ENCODE results near the gene GLG1.
"Not testable (repeated sequence)": the region's sequence is repeated elsewhere in the genome, so short reads cannot be mapped to it uniquely, and the experiment has no call there.

The GLG1 gene

DNA sequence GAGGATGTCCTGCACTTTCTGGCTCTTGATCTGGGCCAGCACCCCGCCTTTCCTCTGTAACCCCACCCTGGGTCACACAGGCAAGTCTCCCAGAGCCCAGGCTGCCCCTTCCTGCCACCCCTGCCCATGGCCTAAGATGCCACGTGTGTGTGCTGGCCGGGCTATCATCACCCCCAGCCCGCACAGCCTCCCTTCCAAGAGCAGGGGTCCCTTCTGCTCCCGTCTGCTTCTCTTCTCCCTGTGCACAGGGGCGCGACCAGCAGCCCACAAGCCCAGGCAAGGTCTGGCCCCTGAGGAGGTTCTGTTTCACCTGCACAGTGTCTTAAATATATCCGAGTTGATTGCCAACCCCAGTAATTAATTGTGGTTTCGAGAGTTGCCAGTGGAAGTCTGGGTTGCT lies 195.9 kb downstream of the GLG1 start:
- H4K20me1 ChIP-seq (ENCODE audit: insufficient read depth, low read length); H3K4me2 ChIP-seq (ENCODE audit: low read depth, low read length); H3K9me3 ChIP-seq (replicated peaks; ENCODE audit: insufficient read depth, low read length); H3K9me2 ChIP-seq (replicated peaks; ENCODE audit: insufficient read depth, low read length); H3K79me2 ChIP-seq (ENCODE audit: low read length); H3K27me3 ChIP-seq (replicated peaks; ENCODE audit: insufficient read depth, low read length); H3F3A ChIP-seq (ENCODE audit: insufficient read depth, low read length); H3K36me3 ChIP-seq (replicated peaks; ENCODE audit: insufficient read depth, low read length); H2AFZ ChIP-seq (ENCODE audit: low read length); H3K4me3 ChIP-seq (ENCODE audit: low read length); DNase-seq; H3K4me1 ChIP-seq (ENCODE audit: low read length); H3K9ac ChIP-seq (ENCODE audit: low read length); H3K27ac ChIP-seq (ENCODE audit: low read length): not testable (repeated sequence)

DNA sequence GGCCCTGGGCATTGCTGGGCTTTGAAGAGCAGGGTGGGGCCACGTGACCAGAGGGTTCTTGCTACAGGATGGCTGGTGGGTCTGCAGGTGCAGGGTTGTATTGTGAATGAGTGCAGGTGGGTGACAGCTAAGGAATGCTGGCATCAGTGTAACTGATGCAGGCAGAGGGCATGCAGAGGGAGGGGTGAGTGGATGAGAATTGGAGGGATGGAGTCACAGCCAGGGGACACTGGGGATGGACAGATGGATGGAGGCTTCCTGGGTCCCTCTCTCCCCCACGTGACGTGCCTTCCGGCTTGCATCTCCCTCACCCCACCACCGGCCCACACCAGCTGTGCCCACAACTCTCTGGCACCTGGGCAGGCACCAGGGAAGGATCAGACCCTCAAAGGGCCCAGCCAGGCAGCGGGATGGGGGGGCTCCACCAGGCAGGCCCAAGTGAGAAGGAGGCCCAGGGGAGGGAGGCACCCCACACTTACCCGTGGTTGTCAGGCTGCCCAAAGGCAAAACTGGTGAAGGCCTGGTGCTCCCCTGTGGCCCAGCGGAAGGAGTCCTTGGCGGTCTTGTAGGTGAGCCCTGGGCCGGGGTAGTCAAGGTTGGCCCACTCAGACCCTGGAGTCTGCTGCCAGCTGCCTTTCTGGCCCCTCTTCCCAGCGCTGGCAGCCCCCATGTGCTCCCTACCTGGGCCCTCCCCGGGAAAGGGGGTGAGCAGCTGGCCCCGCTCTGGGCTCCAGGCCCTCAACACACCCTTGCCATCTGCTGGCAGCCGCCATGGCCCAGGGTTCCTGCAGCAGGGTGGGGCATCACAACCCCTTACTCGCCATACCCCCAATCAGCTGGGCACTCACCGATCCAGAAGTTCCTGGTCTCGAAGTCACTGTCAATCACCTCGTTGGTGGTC lies 196.6 kb downstream of the GLG1 start:
- not testable (repeated sequence) for H2AFZ ChIP-seq (ENCODE audit: low read length); H3K4me3 ChIP-seq (ENCODE audit: low read length); H3K27me3 ChIP-seq (replicated peaks; ENCODE audit: insufficient read depth, low read length); H3K27ac ChIP-seq (ENCODE audit: low read length); DNase-seq; H3K4me2 ChIP-seq (ENCODE audit: low read depth, low read length); H3K9me2 ChIP-seq (replicated peaks; ENCODE audit: insufficient read depth, low read length); H3K36me3 ChIP-seq (replicated peaks; ENCODE audit: insufficient read depth, low read length); H3K79me2 ChIP-seq (ENCODE audit: low read length); H3F3A ChIP-seq (ENCODE audit: insufficient read depth, low read length); H3K9me3 ChIP-seq (replicated peaks; ENCODE audit: insufficient read depth, low read length); H4K20me1 ChIP-seq (ENCODE audit: insufficient read depth, low read length); H3K4me1 ChIP-seq (ENCODE audit: low read length); H3K9ac ChIP-seq (ENCODE audit: low read length)

DNA sequence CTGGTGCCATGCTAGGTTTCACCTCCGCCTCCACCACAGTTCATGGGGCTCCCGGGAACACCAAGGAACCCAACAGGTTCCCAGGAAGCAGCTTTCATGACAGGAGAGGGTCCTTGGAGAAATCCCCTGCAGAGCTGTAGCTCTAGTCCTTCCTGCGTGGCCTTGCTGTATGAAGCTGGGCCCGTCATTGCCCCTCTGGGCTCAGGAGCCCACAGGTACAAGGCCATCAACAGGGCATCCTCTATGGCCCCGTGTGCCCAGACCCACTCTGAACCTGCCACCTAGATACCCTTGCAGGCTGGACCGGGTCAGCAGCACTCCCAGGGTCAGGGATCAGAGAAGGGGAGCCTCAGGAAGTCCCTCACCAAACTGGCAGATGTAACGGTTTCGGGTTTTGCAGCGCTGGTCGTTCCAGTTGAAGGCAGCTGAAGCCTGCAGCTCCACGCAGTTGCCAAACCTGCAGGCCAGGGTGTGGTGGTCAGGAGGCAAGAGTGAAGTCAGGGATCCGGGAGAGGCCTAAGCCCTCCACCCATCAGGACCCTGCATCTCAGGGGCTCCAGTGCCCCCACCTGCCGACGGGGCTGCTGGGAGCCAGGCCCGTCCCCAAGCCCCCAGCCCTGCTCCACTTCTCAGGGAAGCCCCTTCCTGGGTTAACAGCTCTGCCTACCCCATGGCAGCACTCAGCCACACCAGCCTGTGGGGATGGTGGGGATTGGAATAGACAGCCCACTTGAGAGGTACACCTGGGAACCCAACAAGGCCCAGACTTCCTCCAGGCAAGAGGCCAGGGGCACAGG lies 197.5 kb downstream of the GLG1 start:
- not testable (repeated sequence) for H3F3A ChIP-seq (ENCODE audit: insufficient read depth, low read length); H2AFZ ChIP-seq (ENCODE audit: low read length); H3K27ac ChIP-seq (ENCODE audit: low read length); H3K4me3 ChIP-seq (ENCODE audit: low read length); H3K27me3 ChIP-seq (replicated peaks; ENCODE audit: insufficient read depth, low read length); H3K4me1 ChIP-seq (ENCODE audit: low read length); H3K4me2 ChIP-seq (ENCODE audit: low read depth, low read length); H3K36me3 ChIP-seq (replicated peaks; ENCODE audit: insufficient read depth, low read length); H3K79me2 ChIP-seq (ENCODE audit: low read length); H3K9ac ChIP-seq (ENCODE audit: low read length); H3K9me2 ChIP-seq (replicated peaks; ENCODE audit: insufficient read depth, low read length); H3K9me3 ChIP-seq (replicated peaks; ENCODE audit: insufficient read depth, low read length); H4K20me1 ChIP-seq (ENCODE audit: insufficient read depth, low read length); DNase-seq

DNA sequence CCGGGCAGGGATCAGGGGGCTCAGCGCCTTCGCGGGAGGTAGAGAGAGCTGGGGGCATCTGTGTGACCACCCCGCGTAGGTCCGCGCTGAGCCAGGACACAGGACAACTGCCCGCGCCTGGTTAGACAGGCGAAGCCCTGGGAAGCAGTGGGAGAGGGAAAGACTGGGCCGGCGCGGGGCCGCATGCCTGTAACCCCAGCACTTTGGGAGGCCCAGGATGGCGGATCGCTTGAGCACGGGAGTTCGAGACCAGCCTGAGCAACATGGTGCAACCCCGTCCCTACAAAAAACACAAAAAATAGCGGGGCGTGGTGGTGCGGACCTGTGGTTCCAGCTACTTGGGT lies 199.6 kb downstream of the GLG1 start:
- H3K9ac ChIP-seq (ENCODE audit: low read length); H3K79me2 ChIP-seq (ENCODE audit: low read length); H3K27ac ChIP-seq (ENCODE audit: low read length); H3K27me3 ChIP-seq (replicated peaks; ENCODE audit: insufficient read depth, low read length); H3K4me3 ChIP-seq (ENCODE audit: low read length); H4K20me1 ChIP-seq (ENCODE audit: insufficient read depth, low read length); H3K9me2 ChIP-seq (replicated peaks; ENCODE audit: insufficient read depth, low read length); H2AFZ ChIP-seq (ENCODE audit: low read length); H3F3A ChIP-seq (ENCODE audit: insufficient read depth, low read length); H3K4me1 ChIP-seq (ENCODE audit: low read length); H3K4me2 ChIP-seq (ENCODE audit: low read depth, low read length); H3K9me3 ChIP-seq (replicated peaks; ENCODE audit: insufficient read depth, low read length); H3K36me3 ChIP-seq (replicated peaks; ENCODE audit: insufficient read depth, low read length); DNase-seq: not testable (repeated sequence)

DNA sequence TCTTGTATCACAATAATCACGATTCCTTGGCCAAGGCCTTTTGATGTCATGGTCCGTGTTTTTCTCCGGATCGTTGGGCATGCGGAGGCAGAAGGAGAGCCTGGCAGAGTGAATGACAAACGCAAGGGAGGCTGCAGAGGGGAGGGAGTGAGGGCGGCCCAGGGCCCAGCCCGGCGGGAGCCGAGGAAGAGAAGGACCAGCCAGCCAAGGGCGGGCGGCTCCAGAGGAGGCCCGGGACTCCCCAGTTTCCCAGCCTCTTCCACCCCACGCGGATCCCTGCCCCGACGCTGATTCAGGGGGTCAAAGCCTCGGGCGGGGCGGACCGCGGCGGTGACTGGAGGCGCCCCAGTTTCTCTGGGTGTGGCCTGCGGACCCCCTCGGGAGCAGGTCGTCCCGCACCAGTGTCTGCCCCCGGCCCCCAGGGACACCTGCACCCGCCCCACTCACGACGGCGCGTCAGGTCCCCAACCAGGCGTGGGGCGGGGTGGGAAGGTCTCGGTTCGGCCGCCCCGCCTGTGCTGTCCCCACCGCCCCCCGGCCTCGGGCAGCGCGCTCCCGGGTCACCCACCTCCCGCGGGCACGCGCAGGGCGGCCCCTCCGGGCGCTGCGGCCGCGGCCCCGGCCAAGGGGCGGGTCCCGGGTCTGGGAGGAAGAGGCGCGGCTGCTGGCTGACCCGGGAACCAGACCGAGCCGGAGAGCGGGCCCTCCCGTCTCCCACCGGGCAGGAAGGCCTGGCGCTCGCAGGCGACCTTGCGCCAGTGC lies 200.1 kb downstream of the GLG1 start:
- not testable (repeated sequence) for H3K36me3 ChIP-seq (replicated peaks; ENCODE audit: insufficient read depth, low read length); H3K27me3 ChIP-seq (replicated peaks; ENCODE audit: insufficient read depth, low read length); H3K4me3 ChIP-seq (ENCODE audit: low read length); H3K27ac ChIP-seq (ENCODE audit: low read length); H3K79me2 ChIP-seq (ENCODE audit: low read length); DNase-seq; H3K4me1 ChIP-seq (ENCODE audit: low read length); H3K9ac ChIP-seq (ENCODE audit: low read length); H3K9me3 ChIP-seq (replicated peaks; ENCODE audit: insufficient read depth, low read length); H2AFZ ChIP-seq (ENCODE audit: low read length); H3F3A ChIP-seq (ENCODE audit: insufficient read depth, low read length); H3K4me2 ChIP-seq (ENCODE audit: low read depth, low read length); H4K20me1 ChIP-seq (ENCODE audit: insufficient read depth, low read length); H3K9me2 ChIP-seq (replicated peaks; ENCODE audit: insufficient read depth, low read length)

DNA sequence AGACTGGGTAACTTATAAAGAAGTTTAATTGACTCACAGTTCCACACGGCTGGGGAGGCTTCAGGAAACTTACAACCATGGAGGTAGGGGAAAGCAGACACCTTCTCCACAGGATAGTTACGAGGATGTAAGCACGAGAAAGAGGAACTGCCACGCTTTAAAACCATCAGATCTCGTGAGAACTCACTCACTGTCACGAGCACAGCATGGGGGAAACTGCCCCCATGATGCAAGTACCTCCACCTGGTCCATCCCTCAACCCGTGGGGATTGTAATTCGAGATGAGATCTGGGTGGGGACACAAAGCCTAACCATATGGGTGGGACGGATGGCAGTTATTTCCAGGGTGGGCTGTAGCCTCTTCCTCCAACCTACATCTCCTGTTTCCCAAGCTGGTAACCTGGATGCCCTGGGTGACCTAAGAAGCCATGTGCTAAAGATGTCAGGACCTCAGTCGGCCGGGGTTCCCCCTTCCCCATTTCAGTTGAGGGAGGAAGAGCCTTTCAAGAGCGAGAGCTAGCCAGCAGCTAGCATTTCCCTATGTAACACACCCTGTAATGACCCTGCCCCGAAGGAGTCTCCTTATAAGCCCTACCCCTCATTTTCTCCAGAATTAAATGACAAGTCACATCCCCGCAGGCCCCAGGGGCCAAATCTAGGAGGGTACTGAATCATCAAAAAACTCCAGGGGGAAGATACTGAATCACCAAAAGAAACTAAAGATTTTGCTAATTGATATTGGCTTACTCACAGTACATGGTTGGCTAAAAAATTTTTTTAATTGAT lies 202.6 kb downstream of the GLG1 start:
- not testable (repeated sequence) for H4K20me1 ChIP-seq (ENCODE audit: insufficient read depth, low read length); H3K4me2 ChIP-seq (ENCODE audit: low read depth, low read length); H3F3A ChIP-seq (ENCODE audit: insufficient read depth, low read length); H3K9me2 ChIP-seq (replicated peaks; ENCODE audit: insufficient read depth, low read length); H3K79me2 ChIP-seq (ENCODE audit: low read length); H3K4me1 ChIP-seq (ENCODE audit: low read length); H3K9ac ChIP-seq (ENCODE audit: low read length); H3K27ac ChIP-seq (ENCODE audit: low read length); DNase-seq; H3K4me3 ChIP-seq (ENCODE audit: low read length); H3K36me3 ChIP-seq (replicated peaks; ENCODE audit: insufficient read depth, low read length); H3K9me3 ChIP-seq (replicated peaks; ENCODE audit: insufficient read depth, low read length); H3K27me3 ChIP-seq (replicated peaks; ENCODE audit: insufficient read depth, low read length); H2AFZ ChIP-seq (ENCODE audit: low read length)

DNA sequence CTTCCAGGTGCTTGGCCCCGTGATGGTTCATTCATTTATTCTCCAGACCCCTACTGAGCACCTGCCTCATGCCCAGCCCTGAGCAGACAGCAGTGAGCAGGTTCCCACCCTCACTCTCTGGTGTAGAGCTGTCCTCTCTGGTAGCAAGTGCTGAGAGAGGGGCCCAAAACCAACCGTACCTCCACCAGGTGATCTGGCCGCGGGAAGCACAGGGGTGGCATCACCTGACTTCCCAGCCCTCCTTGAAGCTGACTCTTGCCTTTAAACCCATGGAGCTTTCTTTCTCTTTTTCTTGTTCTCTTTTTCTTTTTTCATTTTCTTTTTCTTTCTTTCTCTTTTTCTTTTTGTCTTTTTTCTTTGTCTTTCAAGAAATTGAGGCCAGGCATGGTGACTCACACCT lies 206.7 kb downstream of the GLG1 start:
- H3K9me3 ChIP-seq (replicated peaks; ENCODE audit: insufficient read depth, low read length); H3K79me2 ChIP-seq (ENCODE audit: low read length); H2AFZ ChIP-seq (ENCODE audit: low read length); H3K4me1 ChIP-seq (ENCODE audit: low read length); H3F3A ChIP-seq (ENCODE audit: insufficient read depth, low read length); H3K9ac ChIP-seq (ENCODE audit: low read length); H3K36me3 ChIP-seq (replicated peaks; ENCODE audit: insufficient read depth, low read length); H3K4me3 ChIP-seq (ENCODE audit: low read length); H3K27me3 ChIP-seq (replicated peaks; ENCODE audit: insufficient read depth, low read length); DNase-seq; H3K4me2 ChIP-seq (ENCODE audit: low read depth, low read length); H4K20me1 ChIP-seq (ENCODE audit: insufficient read depth, low read length); H3K9me2 ChIP-seq (replicated peaks; ENCODE audit: insufficient read depth, low read length); H3K27ac ChIP-seq (ENCODE audit: low read length): not testable (repeated sequence)
